Lung (tissue), 12 donors: ENCODE data around the gene TNFRSF4. TPM values are rescaled to one million over a fixed set of nuclear protein-coding genes. Genes with fewer than 3 reads are reported as not detected.
A peak's percentile ranks its signal among the peaks of the same experiment; 100 is the strongest.

Experiments used
- ATAC-seq: fragments of 200-7000 bp; cut with Tn5 transposase; one replicate; pipeline ENCODE4 v1.9.1; 2020; ENCODE audit warnings: moderate number of reproducible peaks; ENCODE audit not compliant: insufficient read depth, low FRiP score
- DNase-seq, 3 donors: peaks; one replicate each; pipeline ENCODE4 v3.0.0-alpha.2; 2013 to 2017
- H3K27ac ChIP-seq, 2 donors: one replicate each; pipeline ENCODE4 v1.5.1; 2013; ENCODE audit warnings: mild to moderate bottlenecking in 2 of 2, moderate library complexity in 2 of 2, control low read depth in 1 of 2, inconsistent platforms in 1 of 2, low read depth in 1 of 2, low read length in 1 of 2
- H3K27me3 ChIP-seq, 3 donors: one replicate each; pipeline ENCODE4 v1.5.1; 2013; ENCODE audit warnings: low read length in 2 of 3; ENCODE audit not compliant: control insufficient read depth in 3 of 3, insufficient read depth in 3 of 3
- H3K36me3 ChIP-seq, 4 donors: one replicate each; pipeline ENCODE4 v1.5.1; 2013; ENCODE audit warnings: low read length in 4 of 4, mild to moderate bottlenecking in 1 of 4, moderate library complexity in 1 of 4; ENCODE audit not compliant: control insufficient read depth in 4 of 4, insufficient read depth in 4 of 4
- H3K4me1 ChIP-seq, 5 donors: one replicate each; pipeline ENCODE4 v1.5.1; 2013; ENCODE audit warnings: low read length in 5 of 5, mild to moderate bottlenecking in 2 of 5, moderate library complexity in 1 of 5; ENCODE audit not compliant: control insufficient read depth in 5 of 5, insufficient read depth in 5 of 5
- H3K4me3 ChIP-seq: one replicate; pipeline ENCODE4 v1.5.1; 2013; ENCODE audit warnings: mild to moderate bottlenecking, control low read depth, moderate library complexity
- H3K9ac ChIP-seq, 2 donors: one replicate each; pipeline ENCODE4 v1.5.1; 2013; ENCODE audit warnings: low read length in 2 of 2, control low read depth in 1 of 2; ENCODE audit not compliant: insufficient read depth in 1 of 2
- H3K9me3 ChIP-seq, 4 donors: one replicate each; pipeline ENCODE4 v1.5.1; 2013; ENCODE audit warnings: low read length in 3 of 4, mild to moderate bottlenecking in 1 of 4, moderate library complexity in 1 of 4; ENCODE audit not compliant: control insufficient read depth in 4 of 4, insufficient read depth in 3 of 4
- CTCF ChIP-seq: IDR thresholded peaks from 2 replicates; pipeline ENCODE4 v1.5.1; 2012; ENCODE audit warnings: mild to moderate bottlenecking; ENCODE audit errors: control extremely low read depth, extremely low read depth
- WGBS, 2 donors: extraction: QIAGEN DNeasy Blood & Tissue Kit; methylation state at CpG; one replicate each; pipeline ENCODE4 v1.1.7; 2013; 5-methylcytosine and 5-hydroxymethylcytosine counted together
- polyA plus RNA-seq, 2 donors: library from polyadenylated mRNA; stranded (reverse); fragments of 200-250 nt; gene quantifications; one replicate each; pipeline ENCODE4 v1.2.1, GENCODE V29; 2013
- total RNA-seq, 2 donors: library from RNA; depleted of rRNA in 1 of 2; stranded (reverse); fragments of >200 nt in 1 of 2; gene quantifications; one replicate each; pipeline ENCODE4 v1.2.1, GENCODE V29; 2014 to 2021
- donor health status: control.
- donor health status: control.
- donor health status: Bipolar disorder and iron deficiency.
- donor health status: healthy.
- donor health status: DM: yes; HTN: yes; CAD: no.

The TNFRSF4 gene
- total and polyA plus RNA-seq, 4 donors, result 3.6 to 11.3 (median 6.9) TPM

GRCh38 chr1:1207571-1207892 lies 6.4 kb downstream of the TNFRSF4 start:
- Histone ChIP-seq H3K9ac (no peak overlapping the region), H3K4me1 (peaks cover 0 to 20% (median 0%) of the 10 kb centered on the region in 5 donors), H3K9me3 (no peaks in the 10 kb centered on the region), H3K4me3 (no peak overlapping the region), H3K27ac (no peak overlapping the region), H3K36me3 (no peaks in the 10 kb centered on the region), H3K27me3 (peaks cover 4 to 21% (median 10%) of the 10 kb centered on the region in 3 donors)
- peak in 1 of 3 donors; percentile 0 for DNase-seq
- WGBS, 2 donors, result 53 to 54% methylated on average over 11 of the region's 11 CpGs
- ATAC-seq, result no peak
- no peak for TF ChIP-seq CTCF

GRCh38 chr1:1206966-1207531 lies 6.9 kb downstream of the TNFRSF4 start:
- H3K9ac ChIP-seq, result no peak overlapping the region
- no peak for TF ChIP-seq CTCF
- ATAC-seq (no peak), DNase-seq (peak in 1 of 3 donors; percentile 10)
- no peak overlapping the region for H3K4me3 ChIP-seq
- H3K27ac ChIP-seq, result no peak overlapping the region
- H3K9me3 ChIP-seq, result no peaks in the 10 kb centered on the region
- peaks cover 0 to 18% (median 0%) of the 10 kb centered on the region in 5 donors for H3K4me1 ChIP-seq
- no peaks in the 10 kb centered on the region for H3K36me3 ChIP-seq
- 45 to 60% methylated on average over 17 to 19 of the region's 19 CpGs for WGBS, 2 donors
- H3K27me3 ChIP-seq, result peaks cover 4 to 21% (median 10%) of the 10 kb centered on the region in 3 donors

- Histone ChIP-seq H3K27ac (no peak within 1 kb of the TSS), H3K9me3 (no peaks in the 10 kb centered on the region), H3K4me3 (no peak within 1 kb of the TSS), H3K36me3 (no peaks in the 10 kb centered on the region), H3K9ac (no peak within 1 kb of the TSS), H3K27me3 (peaks cover 4 to 21% (median 10%) of the 10 kb centered on the region in 3 donors), H3K4me1 (peaks cover 0 to 13% (median 0%) of the 10 kb centered on the region in 5 donors)
- ATAC-seq, result no peak
- TF ChIP-seq CTCF, result no peak
- 4 to 7% methylated on average over 39 to 49 of the region's 49 CpGs for WGBS, 2 donors
- DNase-seq, result peak in 2 of 3 donors; percentile 25 to 38
Observed at GRCh38 chr1:1206376-1206965, 7.5 kb downstream of the TNFRSF4 start, which contains the start of gene TNFRSF18. Gene TNFRSF18 (minus strand): TSS chr1:1206592. CDS start chr1:1206571, 21 bp downstream.
